GM12874 (cell line): ENCODE results near the gene CD109.

Experiments used
- CTCF ChIP-seq: IDR thresholded peaks from 2 replicates; pipeline ENCODE4 v1.5.1; 2011; ENCODE audit warnings: low read depth, mild to moderate bottlenecking, control low read depth, low read length, moderate library complexity; ENCODE audit not compliant: insufficient read depth

CD109 gene

GRCh38 chr6:73738367-73739028, 42.5 kb downstream of the CD109 start:
- TF ChIP-seq CTCF, result no peak

- peak; percentile 54; the same call in 1 of the 2 replicates for TF ChIP-seq CTCF
Observed at GRCh38 chr6:73739096-73739495, 43.1 kb downstream of the CD109 start.

- TF ChIP-seq CTCF, result no peak
Observed at GRCh38 chr6:73742433-73742832, 46.4 kb downstream of the CD109 start.

- TF ChIP-seq CTCF, result no peak
Observed at GRCh38 chr6:73743081-73743480, 47.1 kb downstream of the CD109 start.

- TF ChIP-seq CTCF, result no peak
Observed at GRCh38 chr6:73743556-73743955, 47.6 kb downstream of the CD109 start.

GRCh38 chr6:73746787-73747186, 50.8 kb downstream of the CD109 start:
- no peak for TF ChIP-seq CTCF

GRCh38 chr6:73747289-73747688, 51.3 kb downstream of the CD109 start:
- no peak for TF ChIP-seq CTCF

- no peak for TF ChIP-seq CTCF
Observed at GRCh38 chr6:73752943-73753342, 56.9 kb downstream of the CD109 start.
